Esophagus squamous epithelium (tissue), 5 donors: ENCODE data around the gene OTOG. TPM values are rescaled to one million over a fixed set of nuclear protein-coding genes. Genes with fewer than 3 reads are reported as not detected.

Experiments
- DNase-seq: peaks from one replicate; lab custom pipeline; 2025; lab: John Stamatoyannopoulos, UW
- H3K27ac ChIP-seq, 4 donors: fragments of 200-600 bp; sonication (generic); one replicate each; pipeline ENCODE4 v1.5.1; 2016 to 2019; ENCODE audit warnings: mild to moderate bottlenecking in 1 of 4
- H3K27me3 ChIP-seq, 4 donors: fragments of 200-600 bp; sonication (generic); 1 replicate in 3 of 4; 2 replicates in 1 of 4; pipeline versions ENCODE4 v1.5.1 to v1.6.0; 2017 to 2021; ENCODE audit warnings: antibody characterized with exemption in 1 of 4
- H3K36me3 ChIP-seq, 3 donors: fragments of 200-600 bp; sonication (generic); one replicate each; pipeline ENCODE4 v1.5.1; 2016 to 2019
- H3K4me1 ChIP-seq, 3 donors: fragments of 200-600 bp; sonication (generic); one replicate each; pipeline ENCODE4 v1.5.1; 2017 to 2019
- H3K4me3 ChIP-seq, 4 donors: fragments of 200-600 bp; sonication (generic); 1 replicate in 3 of 4; 2 replicates in 1 of 4; pipeline ENCODE4 v1.5.1; 2016 to 2019; ENCODE audit warnings: mild to moderate bottlenecking in 2 of 4, moderate library complexity in 1 of 4
- H3K9me3 ChIP-seq, 3 donors: fragments of 200-600 bp; sonication (generic); one replicate each; pipeline ENCODE4 v1.5.1; 2016 to 2019
- CTCF ChIP-seq, 6 experiments: fragments of 450-650 bp in 4 of 6; fragments of 200-600 bp in 2 of 6; sonication (generic) in 2 of 6; IDR thresholded peaks; one replicate each; pipeline ENCODE4 v1.5.1; 2016 to 2019; ENCODE audit warnings: antibody characterized with exemption in 6 of 6, mild to moderate bottlenecking in 4 of 6, moderate library complexity in 4 of 6
- POLR2A ChIP-seq, 4 donors: fragments of 450-650 bp; IDR thresholded peaks; one replicate each; pipeline ENCODE4 v1.6.1; 2017; ENCODE audit warnings: antibody characterized with exemption in 4 of 4, mild to moderate bottlenecking in 4 of 4, moderate library complexity in 3 of 4
- WGBS, 2 donors: methylation state at CpG; one replicate each; pipeline ENCODE4 v1.1.5; 2018; 5-methylcytosine and 5-hydroxymethylcytosine counted together
- intact Hi-C: fragments of 100-400 bp; cut with DNase I; formaldehyde crosslinking; loops from one replicate; pipeline ENCODE4 v1.15.0; 2022
- total RNA-seq, 4 donors: library from RNA; depleted of rRNA; stranded (reverse); fragments of >200 nt; gene quantifications; one replicate each; pipeline ENCODE4 v1.1.0, GENCODE V29; 2016
- donor health status: DM: yes; HTN: yes; CAD: no.

The OTOG gene
- total RNA-seq, 4 donors from 2014 or later: not detected

GRCh38 chr11:17672469-17672868, 125.4 kb downstream of the OTOG start:
- DNase-seq: no peak
- peaks cover 0 to 4% (median 0%) of the 10 kb centered on the region in 4 donors for H3K27me3 ChIP-seq
- H3K27ac ChIP-seq: no peak overlapping the region
- TF ChIP-seq POLR2A (IDR thresholded peaks at IDR 0.05): no peak
- no peak for TF ChIP-seq CTCF (IDR thresholded peaks at IDR 0.05)
- H3K9me3 ChIP-seq: peaks cover 0 to 13% (median 0%) of the 10 kb centered on the region in 3 donors
- no peak overlapping the region for H3K4me3 ChIP-seq
- H3K36me3 ChIP-seq: no peaks in the 10 kb centered on the region
- WGBS, 2 donors: 85 to 89% methylated on average over 4 to 6 of the region's 7 CpGs
- intact Hi-C loops: no loop called here
- H3K4me1 ChIP-seq: no peaks in the 10 kb centered on the region

GRCh38 chr11:17673951-17674350, 126.9 kb downstream of the OTOG start:
- no peak overlapping the region for H3K4me3 ChIP-seq

GRCh38 chr11:17682848-17683247, 135.8 kb downstream of the OTOG start:
- Histone ChIP-seq H3K4me3 (no peak overlapping the region), H3K27me3 (peaks cover 0 to 57% (median 0%) of the 10 kb centered on the region in 4 donors), H3K4me1 (no peaks in the 10 kb centered on the region), H3K27ac (no peak overlapping the region), H3K36me3 (no peaks in the 10 kb centered on the region), H3K9me3 (peaks cover 0 to under 1% (median 0%) of the 10 kb centered on the region in 3 donors)
- intact Hi-C loops: no loop called here
- TF ChIP-seq CTCF (IDR thresholded peaks at IDR 0.05) (no peak), POLR2A (IDR thresholded peaks at IDR 0.05) (no peak)
- no peak for DNase-seq

More at GRCh38 chr11:17673951-17674350, 126.9 kb downstream of the OTOG start:
- no peaks in the 10 kb centered on the region for H3K4me1 ChIP-seq
- no peaks in the 10 kb centered on the region for H3K36me3 ChIP-seq
- H3K9me3 ChIP-seq: peaks cover 0 to 18% (median 0%) of the 10 kb centered on the region in 3 donors
- TF ChIP-seq POLR2A (IDR thresholded peaks at IDR 0.05) (no peak), CTCF (IDR thresholded peaks at IDR 0.05) (no peak)
- H3K27me3 ChIP-seq: peaks cover 0 to 6% (median 0%) of the 10 kb centered on the region in 4 donors
- 64 to 68% methylated on average over 1 of the region's 1 CpG for WGBS, 2 donors
- no peak for DNase-seq
- H3K27ac ChIP-seq: no peak overlapping the region
- intact Hi-C loops: no loop called here

- TF ChIP-seq CTCF (IDR thresholded peaks at IDR 0.05) (no peak), POLR2A (IDR thresholded peaks at IDR 0.05) (no peak)
- H3K36me3 ChIP-seq: no peaks in the 10 kb centered on the region
- peaks cover 0 to 62% (median 0%) of the 10 kb centered on the region in 4 donors for H3K27me3 ChIP-seq
- no peak overlapping the region for H3K4me3 ChIP-seq
- intact Hi-C loops: no loop called here
- DNase-seq: no peak
- no peaks in the 10 kb centered on the region for H3K9me3 ChIP-seq
- H3K4me1 ChIP-seq: no peaks in the 10 kb centered on the region
- 41 to 53% methylated on average over 10 to 11 of the region's 12 CpGs for WGBS, 2 donors
- H3K27ac ChIP-seq: no peak overlapping the region
Measured at GRCh38 chr11:17683377-17684161, 136.5 kb downstream of the OTOG start.

- H3K9me3 ChIP-seq: no peaks in the 10 kb centered on the region
- TF ChIP-seq POLR2A (IDR thresholded peaks at IDR 0.05) (no peak), CTCF (IDR thresholded peaks at IDR 0.05) (no peak)
- H3K4me1 ChIP-seq: no peaks in the 10 kb centered on the region
- no peak overlapping the region for H3K27ac ChIP-seq
- no peaks in the 10 kb centered on the region for H3K36me3 ChIP-seq
- H3K4me3 ChIP-seq: no peak overlapping the region
- WGBS, 2 donors: 73 to 79% methylated on average over 3 to 5 of the region's 5 CpGs
- DNase-seq: no peak
- peaks cover 0 to 56% (median 0%) of the 10 kb centered on the region in 4 donors for H3K27me3 ChIP-seq
- intact Hi-C loops: no loop called here
Measured at GRCh38 chr11:17684550-17684949, 137.5 kb downstream of the OTOG start.
